Mucosa of stomach (tissue), 1 donor: Measurements from ENCODE around the gene ELOB.

Experiments
- H3K27me3 ChIP-seq: one replicate; pipeline ENCODE4 v1.7.0; 2013; ENCODE audit warnings: mild to moderate bottlenecking, low read length; ENCODE audit not compliant: control insufficient read depth, insufficient read depth
- H3K36me3 ChIP-seq: one replicate; pipeline ENCODE4 v1.7.0; 2013; ENCODE audit warnings: low read length; ENCODE audit not compliant: control insufficient read depth, insufficient read depth
- H3K4me1 ChIP-seq: one replicate; pipeline ENCODE4 v1.7.0; 2013; ENCODE audit warnings: mild to moderate bottlenecking, low read length; ENCODE audit not compliant: control insufficient read depth, insufficient read depth
- H3K4me3 ChIP-seq: one replicate; pipeline ENCODE4 v1.7.0; 2013; ENCODE audit warnings: low read length
- H3K9ac ChIP-seq: one replicate; pipeline ENCODE4 v1.7.0; 2013; ENCODE audit warnings: mild to moderate bottlenecking, low read length, moderate library complexity
- H3K9me3 ChIP-seq: one replicate; pipeline ENCODE4 v1.7.0; 2013; ENCODE audit warnings: mild to moderate bottlenecking, low read length, moderate library complexity; ENCODE audit not compliant: control insufficient read depth
- donor health status: Pancreatic carcinoma.

Gene ELOB

GRCh38 chr16:2818272-2818876, 41.3 kb upstream of the ELOB start:
- Histone ChIP-seq H3K36me3 (no peaks in the 10 kb centered on the region), H3K4me1 (no peaks in the 10 kb centered on the region), H3K9me3 (no peaks in the 10 kb centered on the region), H3K27me3 (peaks cover 6% of the 10 kb centered on the region), H3K9ac (no peak overlapping the region), H3K4me3 (no peak overlapping the region)

GRCh38 chr16:2817340-2818271, 40.5 kb upstream of the ELOB start:
- no peaks in the 10 kb centered on the region for H3K36me3 ChIP-seq
- H3K9ac ChIP-seq = no peak overlapping the region
- no peaks in the 10 kb centered on the region for H3K4me1 ChIP-seq
- no peaks in the 10 kb centered on the region for H3K9me3 ChIP-seq
- peaks cover 6% of the 10 kb centered on the region for H3K27me3 ChIP-seq
- H3K4me3 ChIP-seq = no peak overlapping the region

- H3K36me3 ChIP-seq = no peaks in the 10 kb centered on the region
- H3K4me1 ChIP-seq = peaks cover 6% of the 10 kb centered on the region
- H3K9me3 ChIP-seq = no peaks in the 10 kb centered on the region
- H3K4me3 ChIP-seq = no peak within 1 kb of the TSS
- peaks cover 6% of the 10 kb centered on the region for H3K27me3 ChIP-seq
- no peak within 1 kb of the TSS for H3K9ac ChIP-seq
Observed at GRCh38 chr16:2816751-2817339, 39.8 kb upstream of the ELOB start, which contains the start of gene PRSS21. Gene PRSS21, plus strand, starts transcription at chr16:2817237. Its CDS starts 32 bp downstream, at chr16:2817269.

GRCh38 chr16:2815299-2815771, 38.3 kb upstream of the ELOB start:
- Histone ChIP-seq H3K4me3 (no peak overlapping the region), H3K27me3 (peaks cover 6% of the 10 kb centered on the region), H3K9ac (no peak overlapping the region), H3K4me1 (peaks cover 10% of the 10 kb centered on the region), H3K36me3 (no peaks in the 10 kb centered on the region), H3K9me3 (no peaks in the 10 kb centered on the region)

- no peak overlapping the region for H3K9ac ChIP-seq
- H3K4me1 ChIP-seq = peaks cover 10% of the 10 kb centered on the region
- peaks cover 6% of the 10 kb centered on the region for H3K27me3 ChIP-seq
- H3K36me3 ChIP-seq = no peaks in the 10 kb centered on the region
- H3K4me3 ChIP-seq = no peak overlapping the region
- no peaks in the 10 kb centered on the region for H3K9me3 ChIP-seq
Observed at GRCh38 chr16:2814551-2815298, 37.6 kb upstream of the ELOB start.

GRCh38 chr16:2813771-2814221, 36.7 kb upstream of the ELOB start:
- Histone ChIP-seq H3K9ac (no peak overlapping the region), H3K4me3 (no peak overlapping the region), H3K36me3 (no peaks in the 10 kb centered on the region), H3K4me1 (peaks cover 10% of the 10 kb centered on the region), H3K9me3 (no peaks in the 10 kb centered on the region), H3K27me3 (peaks cover 6% of the 10 kb centered on the region)

GRCh38 chr16:2811703-2812471, 34.8 kb upstream of the ELOB start:
- peaks cover 10% of the 10 kb centered on the region for H3K4me1 ChIP-seq
- no peak overlapping the region for H3K4me3 ChIP-seq
- no peaks in the 10 kb centered on the region for H3K9me3 ChIP-seq
- H3K27me3 ChIP-seq = peaks cover 6% of the 10 kb centered on the region
- H3K36me3 ChIP-seq = no peaks in the 10 kb centered on the region
- peak overlapping the region; percentile 43 for H3K9ac ChIP-seq

GRCh38 chr16:2810651-2811050, 33.6 kb upstream of the ELOB start:
- H3K27me3 ChIP-seq = peaks cover 4% of the 10 kb centered on the region
- H3K4me3 ChIP-seq = no peak overlapping the region
- H3K36me3 ChIP-seq = no peaks in the 10 kb centered on the region
- no peaks in the 10 kb centered on the region for H3K9me3 ChIP-seq
- H3K9ac ChIP-seq = no peak overlapping the region
- peaks cover 10% of the 10 kb centered on the region for H3K4me1 ChIP-seq

GRCh38 chr16:2809149-2809760, 32.2 kb upstream of the ELOB start:
- no peak overlapping the region for H3K9ac ChIP-seq
- H3K4me1 ChIP-seq = peaks cover 10% of the 10 kb centered on the region
- H3K27me3 ChIP-seq = no peaks in the 10 kb centered on the region
- H3K4me3 ChIP-seq = no peak overlapping the region
- no peaks in the 10 kb centered on the region for H3K36me3 ChIP-seq
- no peaks in the 10 kb centered on the region for H3K9me3 ChIP-seq

- no peak overlapping the region for H3K9ac ChIP-seq
- H3K4me1 ChIP-seq = peaks cover 10% of the 10 kb centered on the region
- H3K27me3 ChIP-seq = no peaks in the 10 kb centered on the region
- no peaks in the 10 kb centered on the region for H3K9me3 ChIP-seq
- no peaks in the 10 kb centered on the region for H3K36me3 ChIP-seq
- H3K4me3 ChIP-seq = no peak overlapping the region
Observed at GRCh38 chr16:2808181-2808580, 31.1 kb upstream of the ELOB start.

GRCh38 chr16:2806286-2806685, 29.2 kb upstream of the ELOB start:
- Histone ChIP-seq H3K9me3 (no peaks in the 10 kb centered on the region), H3K9ac (no peak overlapping the region), H3K4me3 (no peak overlapping the region), H3K4me1 (no peaks in the 10 kb centered on the region), H3K36me3 (no peaks in the 10 kb centered on the region), H3K27me3 (no peaks in the 10 kb centered on the region)
